GM21367 (cell line): ENCODE results near the gene BCAN.

Experiments
- ATAC-seq: cut with Tn5 transposase; IDR thresholded peaks from one replicate; pipeline ENCODE4 v1.9.1; 2021; ENCODE audit not compliant: unreplicated experiment

BCAN gene

GRCh38 chr1:156659661-156659987 is 17.7 kb downstream of the BCAN start:
- ATAC-seq: no peak

DNA sequence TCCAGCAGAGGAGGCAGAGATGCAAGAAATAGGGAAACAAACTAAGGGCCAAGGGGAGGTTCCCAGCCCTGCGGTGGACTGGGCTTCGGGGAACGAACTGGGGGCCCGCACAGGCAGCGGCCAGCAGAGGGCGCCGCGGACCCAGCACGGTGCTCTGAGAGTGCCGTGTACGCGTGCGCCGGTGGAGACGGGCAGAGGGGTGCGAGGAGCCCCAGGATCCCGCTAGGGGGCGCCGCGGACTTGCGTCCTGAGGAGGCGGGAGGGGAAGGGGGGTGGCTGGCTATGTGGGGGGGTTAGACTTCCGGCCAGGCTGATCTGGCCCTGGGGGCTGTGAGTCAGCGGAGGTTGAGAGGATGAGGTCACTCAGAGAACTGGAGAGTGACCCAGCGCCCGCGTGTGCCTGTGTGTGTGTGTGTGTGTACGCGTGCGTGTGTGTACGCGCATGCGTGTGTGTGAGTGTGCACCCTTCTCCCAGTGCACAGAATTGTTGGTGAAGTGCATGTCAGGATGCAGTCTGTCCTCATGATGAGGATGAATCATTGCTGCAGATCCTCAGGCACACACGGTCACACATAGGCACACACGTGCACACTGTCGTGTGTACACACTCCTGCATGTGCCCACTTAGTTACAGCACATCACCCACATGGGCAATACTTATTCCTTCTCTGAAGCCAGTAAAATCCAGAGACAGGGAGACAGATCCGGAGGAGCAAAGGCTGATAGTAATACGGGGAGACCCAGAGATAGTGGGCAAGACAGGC is 18.3 kb downstream of the BCAN start:
- peak; percentile 51 for ATAC-seq

DNA sequence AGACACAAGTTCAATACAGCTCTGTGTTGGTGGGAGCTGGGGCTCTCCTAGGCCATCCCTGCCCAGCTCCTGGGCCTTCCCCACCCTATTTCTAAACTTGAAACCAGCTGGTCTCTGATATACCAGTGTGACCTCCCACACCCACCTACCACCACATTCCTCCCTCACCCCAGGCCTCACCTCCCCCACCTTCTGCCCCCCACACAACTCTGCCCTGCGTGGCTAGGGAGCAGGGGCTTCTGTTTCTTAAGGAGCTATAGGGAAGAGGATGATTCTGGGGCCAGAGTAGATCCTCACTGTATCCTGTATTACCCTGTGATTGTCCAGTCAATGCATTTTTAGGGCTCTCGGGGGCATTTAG is 18.8 kb downstream of the BCAN start:
- no peak for ATAC-seq

GRCh38 chr1:156662005-156662799 is 20.3 kb downstream of the BCAN start:
- no peak for ATAC-seq

DNA sequence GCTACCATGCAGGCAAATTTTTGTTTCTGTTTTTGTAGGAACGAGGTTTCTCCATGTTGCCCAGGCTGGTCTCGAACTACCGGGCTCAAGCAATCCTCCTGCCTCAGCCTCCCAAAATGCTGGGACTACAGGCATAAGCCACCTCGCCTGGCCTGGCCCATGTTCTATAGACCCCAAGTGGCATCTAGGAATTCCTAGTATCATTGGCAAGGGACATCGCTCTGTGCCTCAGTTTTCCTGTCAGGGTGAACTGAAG is 20.8 kb downstream of the BCAN start:
- no peak for ATAC-seq

DNA sequence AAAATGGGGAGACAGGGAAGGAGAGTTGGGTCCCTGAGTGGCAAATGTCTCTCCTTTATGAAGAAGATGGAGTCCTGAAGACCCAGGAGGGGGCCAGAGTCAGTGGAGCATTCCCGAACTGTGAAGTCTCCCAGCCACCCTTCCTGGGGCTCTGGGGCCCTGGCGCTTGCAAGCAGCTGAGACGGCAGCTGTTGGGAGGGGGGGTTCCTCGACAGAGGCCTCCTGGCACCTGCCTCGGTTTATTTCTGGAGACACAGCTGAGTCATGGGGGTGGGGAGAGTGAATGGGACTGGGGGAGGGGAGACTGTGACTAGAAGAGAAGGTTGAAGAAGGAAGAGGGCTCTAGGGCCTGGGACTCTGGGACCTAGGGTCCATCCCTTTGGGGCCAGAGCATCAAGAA is 21.3 kb downstream of the BCAN start:
- no peak for ATAC-seq

- ATAC-seq: no peak
Observed at GRCh38 chr1:156664046-156664766, 22.3 kb downstream of the BCAN start.

DNA sequence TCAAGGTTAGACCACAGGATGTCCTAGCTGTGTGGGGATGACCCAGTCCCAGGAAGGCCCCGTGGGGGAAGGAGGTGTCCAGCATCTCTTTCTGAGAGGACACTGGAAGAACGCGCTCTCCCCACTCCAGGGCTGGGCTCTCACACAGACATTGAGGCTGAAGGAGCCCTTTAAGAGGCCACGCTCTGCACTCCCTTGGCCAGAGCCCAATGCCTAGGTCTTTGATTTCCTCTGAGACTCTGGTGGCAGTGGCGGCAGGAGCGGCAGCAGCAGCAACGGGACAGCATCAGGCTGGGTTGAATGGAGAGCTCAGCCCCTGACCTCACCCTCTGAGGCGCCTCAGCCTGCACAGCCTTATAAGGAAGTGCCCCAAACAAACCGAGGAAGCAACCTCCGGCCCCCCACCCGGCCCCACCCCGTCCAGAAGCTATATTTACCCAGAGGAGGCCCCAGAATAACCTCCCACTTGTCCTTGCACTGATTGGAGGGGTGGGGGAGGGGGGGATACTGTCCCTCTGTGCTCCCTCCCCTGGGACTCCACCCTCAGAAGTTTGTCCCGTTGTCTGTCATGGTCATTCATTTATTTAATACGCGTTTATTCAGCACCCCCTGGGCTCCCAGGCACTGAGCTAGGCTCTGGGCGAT is 23.0 kb downstream of the BCAN start:
- ATAC-seq: no peak

GRCh38 chr1:156665539-156665938 is 23.6 kb downstream of the BCAN start:
- no peak for ATAC-seq

GRCh38 chr1:156666862-156667609 is 25.1 kb downstream of the BCAN start:
- no peak for ATAC-seq

- no peak for ATAC-seq
Observed at GRCh38 chr1:156667610-156667967, 25.7 kb downstream of the BCAN start.

GRCh38 chr1:156667968-156668709 is 26.2 kb downstream of the BCAN start:
- no peak for ATAC-seq

DNA sequence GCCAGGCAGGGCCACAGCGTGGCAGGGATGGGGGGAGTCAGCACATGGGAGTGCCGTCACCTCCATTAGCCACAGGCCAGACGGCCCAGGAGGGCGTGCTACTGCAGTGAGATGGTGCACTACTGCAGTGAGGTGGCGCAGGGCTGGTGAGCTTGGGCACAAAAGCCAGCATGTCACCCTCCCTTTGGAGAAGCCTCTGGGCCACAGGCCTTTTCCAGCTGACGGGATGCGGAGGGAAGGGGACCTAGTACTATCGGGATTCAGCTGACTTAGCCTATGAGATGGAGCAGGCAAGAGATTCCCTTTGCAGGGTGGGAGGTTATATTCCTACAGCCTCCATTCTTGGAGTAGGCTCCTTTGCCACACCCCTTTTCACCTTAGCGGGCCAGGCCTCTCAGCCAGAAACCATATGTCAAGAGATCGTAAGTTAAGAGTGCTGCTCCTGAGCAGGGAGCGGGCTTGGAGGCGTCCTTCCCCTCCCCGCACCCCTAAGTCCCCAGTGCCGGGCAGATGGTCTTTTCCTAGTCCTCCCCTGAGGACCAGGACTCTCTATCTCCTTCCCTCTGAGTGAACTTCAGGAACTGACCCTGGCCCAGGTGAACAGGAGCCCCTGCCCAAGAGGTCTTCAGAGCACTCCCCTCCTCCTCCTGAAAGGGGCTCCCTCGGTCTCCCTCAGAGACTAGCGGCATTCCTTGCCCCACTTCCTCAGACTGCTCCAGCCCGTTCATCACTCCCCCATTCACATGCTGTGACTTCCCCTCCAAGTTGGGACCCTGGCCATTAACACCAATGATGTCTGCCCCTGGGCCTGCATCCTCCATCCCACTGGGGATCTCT is 27.1 kb downstream of the BCAN start:
- ATAC-seq: no peak

DNA sequence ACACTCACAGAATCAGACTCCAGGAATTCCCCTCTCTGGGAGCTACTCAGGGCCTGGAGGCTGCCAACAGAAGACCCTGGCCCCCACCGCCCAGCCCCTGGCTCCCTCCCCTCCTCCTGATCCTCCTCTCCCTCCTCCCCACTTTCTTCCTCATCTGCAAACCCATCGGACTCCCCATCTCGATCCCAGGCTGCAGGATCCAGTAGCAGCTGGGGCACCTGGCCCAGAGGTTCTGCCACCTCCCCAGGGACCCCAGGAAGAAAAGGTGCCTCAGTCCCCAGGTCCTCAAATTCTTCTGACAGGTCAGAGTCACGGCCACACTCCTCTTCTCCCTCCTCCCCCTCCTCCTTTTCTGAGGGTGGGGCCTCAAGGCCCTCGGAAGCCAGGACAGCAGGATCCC is 27.9 kb downstream of the BCAN start:
- no peak for ATAC-seq

GRCh38 chr1:156670359-156670758 is 28.4 kb downstream of the BCAN start:
- no peak for ATAC-seq

DNA sequence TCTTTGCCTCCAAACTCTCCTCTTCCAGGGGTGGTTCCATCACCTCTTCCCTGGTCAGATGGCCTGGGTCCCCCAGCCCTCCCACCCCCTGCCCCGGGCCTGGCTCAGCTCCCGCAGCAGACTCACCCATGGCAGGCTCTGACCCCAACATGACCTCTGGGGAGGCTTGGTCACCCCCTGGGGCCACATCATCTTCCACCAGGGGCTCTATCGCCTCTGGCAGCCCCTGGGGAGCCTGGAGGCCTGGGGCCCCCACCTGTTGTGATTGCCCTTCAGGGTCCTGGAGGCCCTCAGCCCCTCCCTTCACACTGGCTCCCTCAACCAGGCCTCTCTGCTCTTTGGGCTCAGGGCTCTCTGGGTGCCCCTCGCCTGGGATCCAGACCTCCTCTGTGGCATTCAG is 28.9 kb downstream of the BCAN start:
- no peak for ATAC-seq

DNA sequence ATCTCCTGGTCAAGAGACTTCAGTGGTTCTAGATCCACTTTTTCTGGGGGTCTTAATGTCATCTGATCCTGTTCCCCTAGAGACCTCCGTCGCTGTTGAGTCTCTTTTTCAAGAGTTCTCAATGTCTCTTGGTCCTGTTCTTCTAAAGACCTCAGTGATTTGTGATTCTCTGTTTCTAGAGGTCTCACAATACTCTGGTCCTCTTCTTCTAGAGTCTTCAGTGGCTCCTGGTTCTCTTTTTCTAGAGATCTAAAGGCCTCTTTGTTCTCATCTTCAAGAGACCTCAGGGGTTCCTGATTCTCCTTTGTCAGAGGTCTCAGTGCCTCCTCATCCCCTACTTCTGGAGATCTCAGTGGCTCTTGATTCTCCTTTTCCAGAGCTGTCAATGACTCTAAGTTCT is 29.9 kb downstream of the BCAN start:
- ATAC-seq: no peak

GRCh38 chr1:156673387-156674121 is 31.6 kb downstream of the BCAN start:
- ATAC-seq: no peak
